GM18502 (cell line): ENCODE data around the gene ZBTB21.
"Not testable (repeated sequence)": the region's sequence is repeated elsewhere in the genome, so short reads cannot be mapped to it uniquely, and the experiment has no call there.

Experiments used
- ATAC-seq: cut with Tn5 transposase; IDR thresholded peaks from one replicate; pipeline ENCODE4 v1.9.1; 2021; ENCODE audit warnings: mild to moderate bottlenecking; ENCODE audit not compliant: unreplicated experiment, poor library complexity

The ZBTB21 gene

GRCh38 chr21:41973427-41973831 lies 36.7 kb downstream of the ZBTB21 start:
- no peak for ATAC-seq

- ATAC-seq = no peak
These were observed 37.5 kb downstream of the ZBTB21 start for GRCh38 chr21:41972511-41973205.

DNA sequence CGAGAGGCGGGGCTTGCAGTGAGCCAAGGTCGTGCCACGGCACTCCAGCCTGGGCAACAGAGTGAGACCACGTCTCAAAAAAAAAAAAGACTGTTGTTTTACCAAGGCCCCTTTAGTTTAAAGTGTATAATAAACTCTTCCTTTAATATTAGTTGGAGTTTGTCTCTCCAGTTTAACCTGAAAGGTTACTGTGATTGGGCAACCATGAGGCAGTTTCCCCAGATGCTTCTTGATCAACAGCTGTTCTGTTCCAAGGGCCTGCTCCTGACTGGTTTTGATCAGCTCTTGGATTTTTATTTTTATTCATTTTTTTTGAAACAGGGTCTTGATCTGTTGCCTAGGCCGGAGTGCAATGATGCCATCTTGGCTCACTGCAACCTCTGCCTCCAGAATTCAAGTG lies 38.3 kb downstream of the ZBTB21 start:
- no peak for ATAC-seq

DNA sequence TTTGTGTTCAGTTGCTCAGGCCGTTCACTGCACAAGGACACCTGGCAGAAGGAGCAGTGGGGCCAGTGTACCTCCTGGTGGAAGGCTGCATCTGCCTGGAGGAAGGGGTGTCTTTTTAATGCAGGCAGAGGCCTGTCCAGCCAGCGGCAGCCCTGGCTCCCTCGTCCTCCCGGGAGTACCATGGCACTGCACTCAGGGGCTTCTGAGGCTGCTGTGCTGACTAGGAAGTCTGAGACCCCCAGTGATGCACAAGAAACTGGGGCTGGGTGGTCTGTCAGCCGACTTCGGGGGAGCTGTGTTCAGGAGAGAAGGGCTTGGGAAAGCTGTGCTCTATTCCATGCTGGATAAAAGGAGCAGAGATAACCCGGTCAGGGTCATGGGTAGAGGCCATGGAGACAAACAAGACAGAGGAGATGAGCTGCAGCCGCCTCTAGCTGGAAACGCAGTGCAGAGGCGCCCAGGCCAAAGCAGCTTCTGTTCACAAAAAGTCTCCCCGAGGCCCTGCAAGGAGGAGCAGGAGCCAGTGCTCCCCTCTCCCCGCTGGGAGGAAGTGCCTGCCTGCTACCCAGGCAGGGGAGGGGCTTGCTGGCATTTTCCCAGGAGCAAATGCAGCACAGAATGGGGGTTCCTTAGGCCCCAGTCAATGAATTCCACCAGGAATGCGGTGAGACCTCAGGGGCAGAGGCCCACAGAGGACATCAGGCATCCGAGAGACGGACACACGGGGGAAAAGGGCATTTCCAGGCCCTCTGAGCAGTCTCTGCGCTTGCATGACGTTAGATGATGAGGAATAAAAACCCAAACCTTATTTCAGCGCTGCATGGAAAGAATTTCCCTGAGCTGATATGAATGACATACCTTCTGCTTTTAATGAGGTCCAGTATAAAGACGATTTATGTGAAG lies 39.2 kb downstream of the ZBTB21 start:
- ATAC-seq = no peak

DNA sequence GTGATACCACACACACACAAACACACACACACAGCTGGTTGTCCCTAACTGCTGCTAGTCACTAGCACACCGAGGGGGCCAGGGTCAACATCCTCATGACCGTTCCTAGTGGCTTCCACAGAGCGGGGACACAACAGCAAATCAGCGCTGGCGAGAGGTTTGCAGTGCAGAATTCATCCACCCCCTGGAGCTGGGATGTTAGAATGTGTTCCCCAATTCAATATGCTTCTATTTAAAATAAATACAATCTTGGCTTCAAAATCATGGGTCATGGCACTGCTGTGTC lies 40.1 kb downstream of the ZBTB21 start:
- no peak for ATAC-seq

- ATAC-seq = no peak
These were observed 42.5 kb downstream of the ZBTB21 start for GRCh38 chr21:41967708-41968107.

GRCh38 chr21:41966872-41967621 lies 43.1 kb downstream of the ZBTB21 start:
- no peak for ATAC-seq

- ATAC-seq = no peak
These were observed 43.9 kb downstream of the ZBTB21 start for GRCh38 chr21:41966041-41966833.

DNA sequence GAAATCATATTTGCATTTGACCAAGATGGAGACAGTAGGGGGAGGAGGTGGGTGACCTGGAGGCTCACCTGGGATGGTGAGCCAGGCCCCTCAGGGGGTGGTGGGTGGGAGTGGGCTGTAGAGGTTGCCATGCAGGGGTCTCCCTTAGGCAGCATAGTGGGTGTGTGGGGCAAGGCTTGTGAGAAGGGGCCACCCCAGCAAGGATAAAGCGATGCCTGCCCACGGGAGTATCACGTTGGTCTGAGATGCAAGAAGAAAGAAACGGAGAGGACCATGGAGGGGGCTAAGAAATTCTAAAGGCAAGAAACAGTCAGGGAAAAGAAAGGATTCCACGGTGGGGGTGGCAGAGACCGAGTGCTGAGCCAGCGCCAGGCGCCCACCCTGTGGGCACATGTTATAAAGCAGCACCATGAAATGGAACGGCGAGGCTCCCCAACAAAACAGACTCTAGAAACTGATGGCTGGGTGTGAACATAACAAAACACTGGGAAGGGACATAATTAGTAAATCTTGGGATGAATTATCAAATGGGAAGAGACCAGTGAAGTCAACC lies 44.6 kb downstream of the ZBTB21 start:
- ATAC-seq = no peak

DNA sequence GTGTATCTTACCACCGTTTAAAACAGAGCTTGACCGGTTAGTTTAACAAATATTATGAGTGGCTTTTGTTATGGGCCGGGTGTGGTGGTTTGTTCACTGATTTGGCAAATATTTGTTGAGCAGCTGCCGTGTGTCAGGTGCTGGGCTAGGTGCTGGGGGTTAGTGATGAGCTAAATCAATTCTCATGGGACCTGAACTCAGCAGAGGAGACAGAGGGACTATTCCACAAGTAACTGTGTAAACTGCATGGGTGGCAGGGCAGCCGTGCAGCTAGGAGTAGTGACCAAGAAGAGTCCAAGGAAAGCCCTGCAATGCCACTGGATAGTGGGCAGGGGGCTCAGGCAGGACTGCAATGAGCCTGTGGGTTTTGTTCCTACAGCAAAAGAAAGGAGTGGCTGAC lies 45.1 kb downstream of the ZBTB21 start:
- no peak for ATAC-seq

GRCh38 chr21:41964171-41964570 lies 46.0 kb downstream of the ZBTB21 start:
- ATAC-seq = no peak

DNA sequence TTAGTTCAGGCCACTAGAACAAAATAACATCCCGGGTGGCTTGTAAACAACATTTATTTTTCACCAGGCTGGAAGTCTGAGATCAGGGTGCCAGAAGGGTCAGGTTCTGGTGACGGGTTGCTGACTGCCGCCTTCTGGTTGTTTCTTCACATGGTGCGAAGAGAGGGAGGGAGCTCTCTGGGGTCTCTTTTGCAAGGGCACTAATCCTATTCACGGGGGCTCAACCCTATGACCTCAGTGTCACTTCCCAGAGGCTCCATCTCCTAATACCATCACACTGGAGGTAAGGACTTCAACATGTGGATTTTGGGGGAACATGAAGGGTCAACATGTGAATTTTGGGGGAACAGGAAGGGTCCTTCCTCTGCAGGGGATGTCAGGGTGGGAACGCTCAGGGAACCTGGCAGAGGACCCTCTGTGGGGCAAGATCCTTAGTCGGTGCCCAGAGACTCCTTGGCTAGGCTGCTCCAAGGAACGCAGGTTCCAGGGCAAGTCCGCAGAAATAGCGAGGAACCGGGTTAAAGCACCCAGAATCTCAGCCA lies 47.7 kb downstream of the ZBTB21 start:
- no peak for ATAC-seq

DNA sequence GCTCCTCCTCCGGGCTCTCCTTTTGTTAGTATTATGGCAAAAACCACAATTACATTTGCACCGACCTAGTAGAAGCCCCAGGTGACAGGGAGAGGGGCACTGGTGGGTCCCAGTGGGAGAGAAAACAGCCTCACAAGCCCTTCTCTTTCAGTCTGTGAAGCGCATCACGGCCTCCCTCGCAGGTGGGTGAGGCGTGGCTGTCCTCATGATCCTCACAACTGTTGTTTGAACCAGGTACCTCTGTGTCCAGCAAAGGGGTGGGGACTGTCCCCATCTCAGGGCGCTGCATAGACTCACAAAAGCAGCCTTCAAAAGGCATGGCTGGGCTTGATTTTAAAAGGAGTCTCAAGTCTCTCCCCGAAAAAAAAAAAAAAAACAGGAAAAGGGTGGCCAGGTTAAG lies 48.4 kb downstream of the ZBTB21 start:
- ATAC-seq = no peak

- ATAC-seq = no peak
These were observed 48.9 kb downstream of the ZBTB21 start for GRCh38 chr21:41961282-41961701.

- no peak for ATAC-seq
These were observed 49.8 kb downstream of the ZBTB21 start for GRCh38 chr21:41960386-41960785.

DNA sequence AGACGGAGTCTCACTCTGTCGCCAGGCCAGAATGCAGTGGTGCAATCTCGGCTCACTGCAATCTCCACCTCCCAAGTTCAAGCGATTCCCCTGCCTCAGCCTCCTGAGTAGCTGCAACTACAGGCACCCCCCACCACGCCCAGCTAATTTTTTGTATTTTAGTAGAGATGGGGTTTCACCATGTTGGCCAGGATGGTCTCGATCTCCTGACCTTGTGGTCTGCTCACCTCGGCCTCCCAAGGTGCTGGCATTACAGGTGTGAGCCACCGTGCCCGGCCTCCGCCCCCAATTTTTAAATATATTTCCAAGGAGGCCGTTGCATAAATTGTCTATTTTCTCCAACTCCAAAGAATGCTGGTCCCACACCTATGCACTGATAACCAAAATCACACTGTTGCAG lies 50.5 kb downstream of the ZBTB21 start:
- not testable (repeated sequence) for ATAC-seq

DNA sequence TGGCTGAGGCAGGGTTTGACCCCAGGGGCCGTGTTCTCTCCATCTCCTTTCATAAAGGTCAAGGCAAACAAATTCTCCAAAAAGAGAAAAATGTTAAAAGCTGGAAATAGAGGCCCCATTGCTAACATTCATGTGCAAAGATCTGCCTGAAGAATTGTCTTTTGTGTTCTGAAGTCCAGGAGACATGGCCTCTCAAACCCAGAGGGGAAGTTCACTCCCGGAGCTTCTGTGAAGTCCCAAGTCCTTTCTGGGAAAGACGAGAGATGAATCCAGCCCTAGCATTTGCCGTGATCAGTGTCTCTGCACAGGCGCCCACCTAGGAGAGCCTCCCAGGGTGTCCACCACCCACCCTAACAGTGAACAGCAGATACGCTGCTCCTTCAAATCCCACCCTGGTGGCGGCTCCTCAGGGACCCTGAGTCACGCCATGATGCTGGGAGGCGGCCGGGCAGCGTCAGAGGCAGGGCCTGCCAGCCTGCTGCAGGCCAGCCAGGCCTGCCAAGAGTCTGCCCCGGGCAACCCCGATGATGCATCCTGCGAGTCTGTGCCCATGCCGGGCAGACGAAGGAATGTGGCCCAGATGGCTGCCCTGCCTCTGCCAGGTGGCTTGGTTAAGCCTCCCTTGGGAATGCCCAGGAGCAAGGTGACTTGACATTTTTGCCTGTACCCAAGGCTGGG lies 51.1 kb downstream of the ZBTB21 start:
- no peak for ATAC-seq

GRCh38 chr21:41957991-41958766 lies 52.0 kb downstream of the ZBTB21 start:
- ATAC-seq = no peak
